GM12878 (cell line): ENCODE data around the gene LTN1. TPM values are rescaled to one million over a fixed set of nuclear protein-coding genes. Genes with fewer than 3 reads are reported as not detected.

Source experiments
- BHLHE40 ChIP-seq, 2 experiments: fragments of 450-650 bp in 1 of 2; IDR thresholded peaks; 2 replicates each; pipeline ENCODE4 v1.6.1; 2011 to 2017; ENCODE audit warnings: low read depth in 2 of 2, borderline replicate concordance in 1 of 2, improper control_type of control experiment in 1 of 2, low read length in 1 of 2, mild to moderate bottlenecking in 1 of 2
- BMI1 ChIP-seq: fragments of 450-650 bp; IDR thresholded peaks from 2 replicates; pipeline ENCODE4 v1.6.1; 2016; ENCODE audit warnings: mild to moderate bottlenecking, moderate library complexity, borderline replicate concordance
- CHD1 ChIP-seq: IDR thresholded peaks from 2 replicates; pipeline ENCODE4 v1.6.1; 2012; ENCODE audit warnings: low read depth, low read length, improper control_type of control experiment
- CHD4 ChIP-seq: fragments of 200-600 bp; sonication (generic); IDR thresholded peaks from 2 replicates; pipeline ENCODE4 v1.6.1; 2016; ENCODE audit warnings: mild to moderate bottlenecking
- DPF2 ChIP-seq: fragments of 450-650 bp; IDR thresholded peaks from 2 replicates; pipeline ENCODE4 v1.6.1; 2017; ENCODE audit warnings: mild to moderate bottlenecking
- ESRRA ChIP-seq: IDR thresholded peaks from 2 replicates; pipeline ENCODE4 v1.6.1; 2012; ENCODE audit warnings: mild to moderate bottlenecking, low read length, improper control_type of control experiment
- GATAD2B ChIP-seq: fragments of 450-650 bp; conservative IDR thresholded peaks from 2 replicates; pipeline ENCODE4 v1.6.1; 2017; ENCODE audit warnings: low read depth, mild to moderate bottlenecking, moderate library complexity
- HDAC2 ChIP-seq: fragments of 200-600 bp; sonication (generic); IDR thresholded peaks from 2 replicates; pipeline ENCODE4 v1.6.1; 2017
- HDGF ChIP-seq: fragments of 450-650 bp; IDR thresholded peaks from 2 replicates; pipeline ENCODE4 v1.6.1; 2016; ENCODE audit warnings: antibody characterized with exemption
- KLF5 ChIP-seq: fragments of 450-650 bp; IDR thresholded peaks from 2 replicates; pipeline ENCODE4 v1.6.1; 2014; ENCODE audit warnings: mild to moderate bottlenecking; ENCODE audit not compliant: partially characterized antibody
- MTA2 ChIP-seq: fragments of 450-650 bp; IDR thresholded peaks from 2 replicates; pipeline ENCODE4 v1.6.1; 2016; ENCODE audit warnings: low read depth, mild to moderate bottlenecking, moderate library complexity
- NFIC ChIP-seq: IDR thresholded peaks from 2 replicates; pipeline ENCODE4 v1.6.1; 2012; ENCODE audit warnings: low read depth, mild to moderate bottlenecking, inconsistent platforms, low read length, moderate library complexity
- NRF1 ChIP-seq: conservative IDR thresholded peaks from 2 replicates; pipeline ENCODE4 v1.6.1; 2011; ENCODE audit warnings: mild to moderate bottlenecking, low read depth, low read length, improper control_type of control experiment
- PML ChIP-seq: IDR thresholded peaks from 2 replicates; pipeline ENCODE4 v1.6.1; 2012; ENCODE audit warnings: low read length, inconsistent platforms
- POLR2A ChIP-seq: IDR thresholded peaks from 2 replicates; pipeline ENCODE4 v1.6.1; 2011; ENCODE audit warnings: low read depth, mild to moderate bottlenecking, low read length
- POLR2AphosphoS2 ChIP-seq: IDR thresholded peaks from 2 replicates; pipeline ENCODE4 v1.6.1; 2011; ENCODE audit warnings: low read depth, mild to moderate bottlenecking, low read length, improper control_type of control experiment, moderate library complexity
- RBBP5 ChIP-seq: fragments of 200-600 bp; sonication (generic); conservative IDR thresholded peaks from 2 replicates; pipeline ENCODE4 v1.6.1; 2016
- RUNX3 ChIP-seq: IDR thresholded peaks from 2 replicates; pipeline ENCODE4 v1.6.1; 2012; ENCODE audit warnings: low read length, inconsistent platforms
- SMARCA5 ChIP-seq: fragments of 450-650 bp; IDR thresholded peaks from 2 replicates; pipeline ENCODE4 v1.6.1; 2017; ENCODE audit warnings: mild to moderate bottlenecking
- SREBF1 ChIP-seq: IDR thresholded peaks from 2 replicates; pipeline ENCODE4 v1.6.1; 2012; ENCODE audit warnings: mild to moderate bottlenecking, low read length
- TARDBP ChIP-seq: IDR thresholded peaks from 2 replicates; pipeline ENCODE4 v1.6.1; 2016; ENCODE audit warnings: borderline replicate concordance
- TCF12 ChIP-seq: IDR thresholded peaks from 2 replicates; pipeline ENCODE4 v1.6.1; 2011; ENCODE audit warnings: low read depth, mild to moderate bottlenecking, low read length
- ZNF207 ChIP-seq: fragments of 450-650 bp; IDR thresholded peaks from 2 replicates; pipeline ENCODE4 v1.6.1; 2014; ENCODE audit warnings: antibody characterized with exemption, mild to moderate bottlenecking, borderline replicate concordance
- ZNF622 ChIP-seq: fragments of 450-650 bp; IDR thresholded peaks from 2 replicates; pipeline ENCODE4 v1.6.1; 2017; ENCODE audit warnings: mild to moderate bottlenecking, inconsistent platforms
- ZZZ3 ChIP-seq: IDR thresholded peaks from 2 replicates; pipeline ENCODE4 v1.6.1; 2011; ENCODE audit warnings: low read depth; ENCODE audit not compliant: control insufficient read depth, insufficient read length
- polyA plus RNA-seq, 11 experiments: library from polyadenylated mRNA; depleted of rRNA in 4 of 11; unstranded in 6 of 11; stranded (reverse) in 5 of 11; fragments of >200 nt; fragmentation: Nextera tagmentation in 4 of 11; fragmentation: Illumina TruSeq in 1 of 11; extraction: Ambion mirVana in 4 of 11; extraction: Trizol in 1 of 11; gene quantifications; 1 replicate in 1 of 11; 2 replicates in 10 of 11; pipeline versions ENCODE4 v1.2.1 to v1.2.3, GENCODE V29; 2011 to 2016; ENCODE audit warnings: inconsistent platforms in 2 of 11, missing spikeins in 2 of 11, low read depth in 1 of 11
- total RNA-seq, 4 experiments: library from RNA; depleted of rRNA in 3 of 4; stranded (reverse); fragments of >200 nt in 3 of 4; fragmentation: Illumina TruSeq in 1 of 4; extraction: Trizol in 1 of 4; gene quantifications; 2 replicates each; pipeline versions ENCODE4 v1.2.1 to v1.2.3, GENCODE V29; 2013 to 2021
- TF ChIP-seq, protein P1 (sequence below): fragments of 450-650 bp; conservative IDR thresholded peaks from 2 replicates; pipeline ENCODE4 v1.6.1; 2017; ENCODE audit warnings: mild to moderate bottlenecking, moderate library complexity
- TF ChIP-seq, protein P2 (sequence below): fragments of 450-650 bp; IDR thresholded peaks from 2 replicates; pipeline ENCODE4 v1.6.1; 2017; ENCODE audit warnings: borderline replicate concordance
- TF ChIP-seq, protein P3 (sequence below): fragments of 450-650 bp; IDR thresholded peaks from 2 replicates; pipeline ENCODE4 v1.6.1; 2017; ENCODE audit warnings: mild to moderate bottlenecking, low read depth, inconsistent platforms; ENCODE audit not compliant: poor library complexity, severe bottlenecking

The LTN1 gene
- total and polyA plus RNA-seq, 10 of the 15 experiments (the other 5 are each of a cell fraction or from before 2014, with no cell fraction given) = 3.5 to 17.3 (median 12.3) TPM

DNA sequence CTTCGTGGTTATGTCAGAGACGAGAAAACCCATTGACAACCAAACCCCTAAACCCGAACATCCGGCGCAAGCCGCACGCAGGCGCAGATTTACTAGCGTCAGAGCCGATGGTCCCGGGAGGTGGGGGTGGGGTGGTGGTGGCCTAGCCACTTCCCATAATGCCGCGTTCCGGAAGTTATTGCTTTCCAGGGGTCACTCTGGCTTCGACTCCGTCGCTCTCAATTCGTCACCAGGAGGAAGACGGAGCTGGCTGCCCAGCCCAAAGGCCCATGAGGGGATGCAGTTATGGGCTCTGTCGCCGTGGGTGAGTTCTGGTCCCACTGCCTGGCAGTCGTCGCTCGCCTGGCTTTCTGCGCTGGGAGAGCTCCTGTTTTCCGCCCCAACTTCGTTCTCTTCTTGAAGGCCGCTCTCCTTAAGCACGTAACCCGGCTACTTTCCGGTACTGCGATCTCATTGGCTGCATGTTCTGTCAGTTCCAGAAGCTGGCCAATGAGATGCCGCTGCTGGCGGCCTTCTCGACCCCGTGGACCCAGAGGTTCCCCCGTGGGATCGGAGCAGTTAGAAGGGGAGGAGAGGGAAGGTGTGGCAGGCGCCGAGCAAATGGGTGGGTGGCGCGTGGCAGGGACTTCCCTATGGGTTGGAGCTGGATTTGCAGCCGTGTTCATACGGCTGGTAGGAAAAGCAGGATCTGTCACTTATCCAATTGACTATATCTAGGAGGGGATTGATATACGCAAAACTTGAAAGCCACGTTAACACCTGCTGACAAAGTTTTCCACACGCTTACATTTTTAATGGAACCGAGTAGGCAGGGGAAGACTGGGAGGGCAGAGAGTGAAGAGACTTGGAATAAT, 32.0 kb upstream of the LTN1 start, which contains the start of gene USP16 (continued):
- TF ChIP-seq, protein P1, sequence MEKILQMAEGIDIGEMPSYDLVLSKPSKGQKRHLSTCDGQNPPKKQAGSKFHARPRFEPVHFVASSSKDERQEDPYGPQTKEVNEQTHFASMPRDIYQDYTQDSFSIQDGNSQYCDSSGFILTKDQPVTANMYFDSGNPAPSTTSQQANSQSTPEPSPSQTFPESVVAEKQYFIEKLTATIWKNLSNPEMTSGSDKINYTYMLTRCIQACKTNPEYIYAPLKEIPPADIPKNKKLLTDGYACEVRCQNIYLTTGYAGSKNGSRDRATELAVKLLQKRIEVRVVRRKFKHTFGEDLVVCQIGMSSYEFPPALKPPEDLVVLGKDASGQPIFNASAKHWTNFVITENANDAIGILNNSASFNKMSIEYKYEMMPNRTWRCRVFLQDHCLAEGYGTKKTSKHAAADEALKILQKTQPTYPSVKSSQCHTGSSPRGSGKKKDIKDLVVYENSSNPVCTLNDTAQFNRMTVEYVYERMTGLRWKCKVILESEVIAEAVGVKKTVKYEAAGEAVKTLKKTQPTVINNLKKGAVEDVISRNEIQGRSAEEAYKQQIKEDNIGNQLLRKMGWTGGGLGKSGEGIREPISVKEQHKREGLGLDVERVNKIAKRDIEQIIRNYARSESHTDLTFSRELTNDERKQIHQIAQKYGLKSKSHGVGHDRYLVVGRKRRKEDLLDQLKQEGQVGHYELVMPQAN = peak; percentile 58; the same call in 1 of the 2 replicates
- no peak for TF ChIP-seq GATAD2B
- TF ChIP-seq MTA2 = peak; percentile 84
- no peak for TF ChIP-seq HDAC2
- TF ChIP-seq CHD1 = no peak
- TF ChIP-seq RUNX3 = peak; percentile 83
- peak; percentile 92 for TF ChIP-seq HDGF
- TF ChIP-seq RBBP5 = no peak
- TF ChIP-seq TARDBP = no peak
- TF ChIP-seq TCF12 = no peak
- TF ChIP-seq, protein P2, sequence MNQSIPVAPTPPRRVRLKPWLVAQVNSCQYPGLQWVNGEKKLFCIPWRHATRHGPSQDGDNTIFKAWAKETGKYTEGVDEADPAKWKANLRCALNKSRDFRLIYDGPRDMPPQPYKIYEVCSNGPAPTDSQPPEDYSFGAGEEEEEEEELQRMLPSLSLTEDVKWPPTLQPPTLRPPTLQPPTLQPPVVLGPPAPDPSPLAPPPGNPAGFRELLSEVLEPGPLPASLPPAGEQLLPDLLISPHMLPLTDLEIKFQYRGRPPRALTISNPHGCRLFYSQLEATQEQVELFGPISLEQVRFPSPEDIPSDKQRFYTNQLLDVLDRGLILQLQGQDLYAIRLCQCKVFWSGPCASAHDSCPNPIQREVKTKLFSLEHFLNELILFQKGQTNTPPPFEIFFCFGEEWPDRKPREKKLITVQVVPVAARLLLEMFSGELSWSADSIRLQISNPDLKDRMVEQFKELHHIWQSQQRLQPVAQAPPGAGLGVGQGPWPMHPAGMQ = no peak
- no peak; the same call in 1 of the 2 replicates for TF ChIP-seq SREBF1
- TF ChIP-seq SMARCA5 = no peak
- TF ChIP-seq, protein P3, sequence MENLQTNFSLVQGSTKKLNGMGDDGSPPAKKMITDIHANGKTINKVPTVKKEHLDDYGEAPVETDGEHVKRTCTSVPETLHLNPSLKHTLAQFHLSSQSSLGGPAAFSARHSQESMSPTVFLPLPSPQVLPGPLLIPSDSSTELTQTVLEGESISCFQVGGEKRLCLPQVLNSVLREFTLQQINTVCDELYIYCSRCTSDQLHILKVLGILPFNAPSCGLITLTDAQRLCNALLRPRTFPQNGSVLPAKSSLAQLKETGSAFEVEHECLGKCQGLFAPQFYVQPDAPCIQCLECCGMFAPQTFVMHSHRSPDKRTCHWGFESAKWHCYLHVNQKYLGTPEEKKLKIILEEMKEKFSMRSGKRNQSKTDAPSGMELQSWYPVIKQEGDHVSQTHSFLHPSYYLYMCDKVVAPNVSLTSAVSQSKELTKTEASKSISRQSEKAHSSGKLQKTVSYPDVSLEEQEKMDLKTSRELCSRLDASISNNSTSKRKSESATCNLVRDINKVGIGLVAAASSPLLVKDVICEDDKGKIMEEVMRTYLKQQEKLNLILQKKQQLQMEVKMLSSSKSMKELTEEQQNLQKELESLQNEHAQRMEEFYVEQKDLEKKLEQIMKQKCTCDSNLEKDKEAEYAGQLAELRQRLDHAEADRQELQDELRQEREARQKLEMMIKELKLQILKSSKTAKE = no peak
- peak; percentile 86 for TF ChIP-seq ESRRA
- peak; percentile 54 for TF ChIP-seq KLF5
- peak; percentile 78; the same call in 1 of the 2 replicates for TF ChIP-seq PML
- peak in 1 of 2 experiments; percentile 56; a peak in 1 of 4 replicates for TF ChIP-seq BHLHE40 (IDR thresholded peaks at IDR 0.05; ENCODE audit: borderline replicate concordance in 1 of 2, low read depth in 2 of 2, low read length in 1 of 2)
- TF ChIP-seq NRF1 = peak; percentile 58
- TF ChIP-seq ZNF207 = 0 out of 2 replicates have a peak, but pooled peaks have one; percentile 41
- peak; percentile 70; the same call in 1 of the 2 replicates for TF ChIP-seq POLR2AphosphoS2
- TF ChIP-seq POLR2A = peak; percentile 95
- no peak for TF ChIP-seq ZZZ3
- TF ChIP-seq CHD4 = no peak
- no peak for TF ChIP-seq BMI1
- peak; percentile 89 for TF ChIP-seq DPF2
- no peak for TF ChIP-seq ZNF622
- peak; percentile 33; the same call in 1 of the 2 replicates for TF ChIP-seq NFIC
